K562 (cell line): ENCODE measurements around the gene RRAD. TPM values are rescaled to one million over a fixed set of nuclear protein-coding genes. Genes with fewer than 3 reads are reported as not detected.

ENCODE experiments used
- CHCHD3 ChIP-seq: fragments of 250-450 bp; sonication (Bioruptor Pico); IDR thresholded peaks from 2 replicates; pipeline ENCODE4 v2.1.2; 2022; ENCODE audit warnings: mild to moderate bottlenecking
- CTCF ChIP-seq, 3 experiments: IDR thresholded peaks in 2 of 3; conservative IDR thresholded peaks in 1 of 3; 2 replicates each; pipeline ENCODE4 v1.5.1; 2011 to 2012; ENCODE audit warnings: low read length in 3 of 3, mild to moderate bottlenecking in 3 of 3, control low read depth in 2 of 3, improper control_type of control experiment in 1 of 3, inconsistent platforms in 1 of 3, low read depth in 1 of 3, mixed read lengths in 1 of 3, moderate library complexity in 1 of 3; ENCODE audit not compliant: insufficient read depth in 2 of 3
- CTCFL ChIP-seq: IDR thresholded peaks from 2 replicates; pipeline ENCODE4 v1.6.1; 2011; ENCODE audit warnings: borderline replicate concordance, low read depth, mild to moderate bottlenecking, moderate library complexity, low read length; ENCODE audit not compliant: insufficient read depth, poor library complexity, severe bottlenecking
- E4F1 ChIP-seq: fragments of 250-450 bp; sonication (Bioruptor Pico); IDR thresholded peaks from 2 replicates; pipeline ENCODE4 v1.5.0; 2021; ENCODE audit warnings: mild to moderate bottlenecking, borderline replicate concordance
- FOXA3 ChIP-seq, 2 experiments: fragments of 450-650 bp in 1 of 2; sonication (generic) in 1 of 2; formaldehyde crosslinking; IDR thresholded peaks in 1 of 2; conservative IDR thresholded peaks in 1 of 2; 2 replicates each; pipeline versions ENCODE4 v1.4.0 to v1.8.0; 2020 to 2022; ENCODE audit warnings: mild to moderate bottlenecking in 2 of 2, missing genetic modification reagents in 1 of 2
- JUND ChIP-seq, 2 experiments: IDR thresholded peaks; 2 replicates in 1 of 2; 3 replicates in 1 of 2; pipeline ENCODE4 v1.6.1; 2011; ENCODE audit warnings: borderline replicate concordance in 2 of 2, low read depth in 2 of 2, low read length in 2 of 2, improper control_type of control experiment in 1 of 2, missing biosample characterization in 1 of 2, missing genetic modification characterization in 1 of 2, missing genetic modification reagents in 1 of 2
- MLX ChIP-seq, 2 experiments: fragments of 450-650 bp in 1 of 2; sonication (generic) in 1 of 2; formaldehyde crosslinking; conservative IDR thresholded peaks; 2 replicates each; pipeline versions ENCODE4 v1.4.0 to v1.8.1; 2020 to 2022; ENCODE audit warnings: mild to moderate bottlenecking in 1 of 2, missing genetic modification reagents in 1 of 2
- RAD21 ChIP-seq, 2 experiments: fragments of 250-450 bp in 1 of 2; fragments of 450-650 bp in 1 of 2; sonication (Bioruptor Pico) in 1 of 2; formaldehyde crosslinking in 1 of 2; IDR thresholded peaks in 1 of 2; conservative IDR thresholded peaks in 1 of 2; 2 replicates each; pipeline versions ENCODE4 v1.4.0 to v1.8.0; 2020 to 2022; ENCODE audit warnings: mild to moderate bottlenecking in 2 of 2, moderate library complexity in 1 of 2
- RCOR1 ChIP-seq, 2 experiments: IDR thresholded peaks; 2 replicates each; pipeline ENCODE4 v1.6.1; 2012; ENCODE audit warnings: low read depth in 2 of 2, low read length in 2 of 2, borderline replicate concordance in 1 of 2, improper control_type of control experiment in 1 of 2
- SMC3 ChIP-seq: conservative IDR thresholded peaks from 2 replicates; pipeline ENCODE4 v1.6.1; 2011; ENCODE audit warnings: low read depth, low read length, improper control_type of control experiment; ENCODE audit not compliant: insufficient read depth
- XRCC5 ChIP-seq: fragments of 200-400 bp; formaldehyde crosslinking; IDR thresholded peaks from 2 replicates; pipeline ENCODE4 v1.6.1; 2017; ENCODE audit warnings: low read depth, mild to moderate bottlenecking, low read length
- ZNF280B ChIP-seq: fragments of 250-450 bp; sonication (Bioruptor Pico); IDR thresholded peaks from 2 replicates; pipeline ENCODE4 v1.5.1; 2021; ENCODE audit warnings: mild to moderate bottlenecking
- polyA plus RNA-seq, 8 experiments: library from polyadenylated mRNA; depleted of rRNA in 4 of 8; stranded (reverse) in 5 of 8; unstranded in 3 of 8; fragments of >200 nt; fragmentation: Nextera tagmentation in 2 of 8; fragmentation: Illumina TruSeq in 1 of 8; extraction: Ambion mirVana in 2 of 8; extraction: Trizol in 1 of 8; gene quantifications; 2 replicates each; pipeline versions ENCODE4 v1.2.1 to v1.2.3, GENCODE V29; 2011 to 2014; ENCODE audit warnings: inconsistent platforms in 1 of 8, missing spikeins in 1 of 8
- total RNA-seq, 7 experiments: library from RNA; depleted of rRNA in 6 of 7; stranded (reverse); fragments of >200 nt in 6 of 7; fragmentation: Illumina TruSeq in 2 of 7; extraction: Trizol in 2 of 7; gene quantifications; 2 replicates each; pipeline versions ENCODE4 v1.2.1 to v1.2.3, GENCODE V29; 2011 to 2021; ENCODE audit warnings: low replicate concordance in 1 of 7

Gene RRAD
- total and polyA plus RNA-seq, 9 of the 15 experiments (the other 6 are each of a cell fraction or from before 2014, with no cell fraction given): 0.09 to 0.20 (median 0.13) TPM; not detected in 5

- TF ChIP-seq CTCF (IDR thresholded peaks at IDR 0.05 in 2 of 3, conservative IDR thresholded peaks at IDR 0.05 in 1 of 3; ENCODE audit: insufficient read depth in 2 of 3, low read depth in 1 of 3, low read length in 3 of 3) (peak; percentile 76 to 94 (median 92)), RCOR1 (IDR thresholded peaks at IDR 0.05; ENCODE audit: borderline replicate concordance in 1 of 2, low read depth in 2 of 2, low read length in 2 of 2) (peak in 1 of 2 experiments; percentile 58; a peak in 1 of 4 replicates), SMC3 (peak; percentile 87), E4F1 (CRISPR knock-in tag) (no peak), MLX (CRISPR knock-in tag; conservative IDR thresholded peaks at IDR 0.05) (no peak), CHCHD3 (CRISPR knock-in tag) (no peak), RAD21 (CRISPR knock-in tag; conservative IDR thresholded peaks at IDR 0.05 in 1 of 2, IDR thresholded peaks at IDR 0.05 in 1 of 2) (peak; percentile 72 to 83), ZNF280B (CRISPR knock-in tag) (no peak), JUND (IDR thresholded peaks at IDR 0.05; ENCODE audit: borderline replicate concordance, low read depth, low read length) (peak; percentile 53; the same call in 1 of the 2 replicates), JUND (tag; IDR thresholded peaks at IDR 0.05; ENCODE audit: borderline replicate concordance, low read depth, low read length) (no peak; the same call in 2 of the 3 replicates), FOXA3 (CRISPR knock-in tag; conservative IDR thresholded peaks at IDR 0.05 in 1 of 2, IDR thresholded peaks at IDR 0.05 in 1 of 2) (peak in 1 of 2 experiments; percentile 34; a peak in 1 of 4 replicates), CTCFL (peak; percentile 39), XRCC5 (0 out of 2 replicates have a peak, but pooled peaks have one; percentile 14)
These were observed 22.1 kb upstream of the RRAD start (continued) for GRCh38 chr16:66947302-66948065.
